Heart right ventricle (tissue), 16 donors: Measurements from ENCODE around the gene PNPLA2. TPM values are rescaled to one million over a fixed set of nuclear protein-coding genes. Genes with fewer than 3 reads are reported as not detected.

ENCODE experiments used
- ATAC-seq, 8 donors: fragments of 200-7000 bp; cut with Tn5 transposase; one replicate each; pipeline ENCODE4 v1.9.1; 2020; ENCODE audit warnings: mild to moderate bottlenecking in 8 of 8, moderate library complexity in 8 of 8, moderate number of reproducible peaks in 1 of 8
- DNase-seq, 2 donors: peaks; one replicate each; pipeline ENCODE4 v3.0.0-alpha.2; 2020
- H3K27ac ChIP-seq, 10 donors: fragments of 200-600 bp; sonication (generic) in 2 of 10; one replicate each; pipeline versions ENCODE4 v1.5.0 to v1.8.0; 2020 to 2022; ENCODE audit warnings: mild to moderate bottlenecking in 3 of 10
- H3K27me3 ChIP-seq, 7 donors: fragments of 200-600 bp; one replicate each; pipeline ENCODE4 v1.8.0; 2021 to 2022; ENCODE audit warnings: mild to moderate bottlenecking in 2 of 7
- H3K36me3 ChIP-seq, 9 donors: fragments of 200-600 bp; sonication (generic) in 1 of 9; one replicate each; pipeline versions ENCODE4 v1.5.0 to v1.8.0; 2020 to 2022; ENCODE audit warnings: mild to moderate bottlenecking in 2 of 9
- H3K4me1 ChIP-seq, 9 donors: fragments of 200-600 bp; sonication (generic) in 1 of 9; one replicate each; pipeline versions ENCODE4 v1.5.0 to v1.8.0; 2020 to 2022; ENCODE audit warnings: mild to moderate bottlenecking in 4 of 9
- H3K4me3 ChIP-seq, 10 donors: fragments of 200-600 bp; sonication (generic) in 2 of 10; one replicate each; pipeline versions ENCODE4 v1.5.0 to v1.8.0; 2020 to 2022; ENCODE audit warnings: mild to moderate bottlenecking in 7 of 10, moderate library complexity in 2 of 10
- H3K9me3 ChIP-seq, 11 donors: fragments of 200-600 bp in 10 of 11; sonication (generic) in 2 of 11; one replicate each; pipeline versions ENCODE4 v1.5.0 to v1.8.0; 2013 to 2022; ENCODE audit warnings: mild to moderate bottlenecking in 2 of 11, control low read depth in 1 of 11, moderate library complexity in 1 of 11
- CTCF ChIP-seq, 9 donors: fragments of 200-600 bp; sonication (generic) in 2 of 9; IDR thresholded peaks; one replicate each; pipeline versions ENCODE4 v1.5.0 to v1.8.0; 2021 to 2022; ENCODE audit warnings: antibody characterized with exemption in 9 of 9, mild to moderate bottlenecking in 5 of 9, moderate library complexity in 1 of 9
- WGBS, 2 donors: extraction: QIAGEN DNeasy Blood & Tissue Kit; methylation state at CpG; one replicate each; pipeline ENCODE4 v1.1.7; 2013; ENCODE audit warnings: inconsistent platforms in 1 of 2; 5-methylcytosine and 5-hydroxymethylcytosine counted together
- intact Hi-C, 10 donors: fragments of 100-400 bp; cut with DNase I; formaldehyde crosslinking; loops; one replicate each; pipeline versions ENCODE4 v1.11.1 to v1.14.2; 2022
- polyA plus RNA-seq, 2 donors: library from polyadenylated mRNA; stranded (reverse); fragments of 200-250 nt; gene quantifications; one replicate each; pipeline ENCODE4 v1.2.3, GENCODE V29; 2013
- total RNA-seq, 10 donors: library from RNA; stranded (reverse); fragmentation: NEBNext Ultra II Directional in 3 of 10; extraction: Animal tissue kit (Norgen Biotek cat#: 25700) in 3 of 10; gene quantifications; one replicate each; pipeline versions ENCODE4 v1.2.1 to v1.2.4, GENCODE V29; 2021 to 2023
- donor health status: Arrhythmogenic right ventricular cardiomyopathy.
- donor health status: ischemic (EF 13 %, LVEDD 7.1; RV severe dilation, severe dysfunction).
- donor health status: healthy with polysubstance abuse.
- donor health status: DM: no; HTN: yes; CAD: no.
- donor health status: DM: no; HTN: no; CAD: no.
- donor health status: ischemic (EF 25% LVEDD 6.9; RV normal size, moderate dysfunction).
- donor health status: ischemic (EF 25% LVEDD 5.7; RV mildly dilated, moderate dysfunction).
- donor health status: healthy.
- donor health status: DM: yes; HTN: yes; CAD: no.
- donor health status: Ischemic cardiomyopathy.
- donor health status: ischemic (EF 35%, LVEDD 5.7; RV mildly dilated, moderate dysfunction).
- donor health status: nonischemic (EF 11% LVEDD 7.7; RV severe dilation, severe dysfunction).
- donor health status: DM: yes; HTN: yes; CAD: no.
- donor health status: PGD.
- donor health status: ischemic (EF 29% LVEDD 5.4; RV normal size, mild dysfunction).
- donor health status: nonischemic (EF 23%, LVEDD 6.1; RV moderate dilation, normal function).

The PNPLA2 gene
- total and polyA plus RNA-seq, 12 donors: 114 to 359 (median 247) TPM

GRCh38 chr11:787084-787675, 31.5 kb upstream of the PNPLA2 start:
- no peak for DNase-seq
- no peak for ATAC-seq
- peaks cover 0 to 18% (median 9%) of the 10 kb centered on the region in 9 donors for H3K4me1 ChIP-seq
- H3K4me3 ChIP-seq: no peak overlapping the region
- intact Hi-C loops: no loop called here
- peaks cover 0 to 12% (median 0%) of the 10 kb centered on the region in 9 donors for H3K36me3 ChIP-seq
- no peak overlapping the region for H3K27ac ChIP-seq
- 90 to 92% methylated on average over 24 of the region's 24 CpGs for WGBS, 2 donors
- no peak for TF ChIP-seq CTCF (IDR thresholded peaks at IDR 0.05)
- H3K9me3 ChIP-seq: no peaks in the 10 kb centered on the region
- peaks cover 0 to 31% (median 25%) of the 10 kb centered on the region in 7 donors for H3K27me3 ChIP-seq

- Histone ChIP-seq H3K36me3 (peaks cover 0 to 16% (median 0%) of the 10 kb centered on the region in 9 donors), H3K27ac (no peak overlapping the region), H3K9me3 (no peaks in the 10 kb centered on the region), H3K4me3 (no peak overlapping the region), H3K27me3 (peaks cover 0 to 31% (median 25%) of the 10 kb centered on the region in 7 donors), H3K4me1 (peaks cover 0 to 14% (median 9%) of the 10 kb centered on the region in 9 donors)
- WGBS, 2 donors: 71 to 81% methylated on average over 28 of the region's 28 CpGs
- no peak for DNase-seq
- intact Hi-C loops: no loop called here
- no peak for TF ChIP-seq CTCF (IDR thresholded peaks at IDR 0.05)
- no peak for ATAC-seq
Measured at GRCh38 chr11:788009-788640, 30.6 kb upstream of the PNPLA2 start.

GRCh38 chr11:788953-789940, 29.5 kb upstream of the PNPLA2 start:
- Histone ChIP-seq H3K4me3 (peak overlapping the region in 3 of 10 donors; percentile 3 to 26 (median 5)), H3K9me3 (no peaks in the 10 kb centered on the region), H3K36me3 (peaks cover 0 to 24% (median 0%) of the 10 kb centered on the region in 9 donors), H3K4me1 (peaks cover 0 to 5% (median 0%) of the 10 kb centered on the region in 9 donors), H3K27me3 (peaks cover 0 to 31% (median 25%) of the 10 kb centered on the region in 7 donors), H3K27ac (no peak overlapping the region)
- no peak for TF ChIP-seq CTCF (IDR thresholded peaks at IDR 0.05)
- ATAC-seq: no peak
- no peak for DNase-seq
- WGBS, 2 donors: 37 to 40% methylated on average over 27 to 31 of the region's 31 CpGs
- intact Hi-C loops: no loop called here

- ATAC-seq (peak in 3 of 8 donors; percentile 7 to 21 (median 13)), DNase-seq (no peak)
- Histone ChIP-seq H3K4me1 (peaks cover 0 to 10% (median under 1%) of the 10 kb centered on the region in 9 donors), H3K27ac (no peak within 1 kb of the TSS), H3K9me3 (no peaks in the 10 kb centered on the region), H3K27me3 (peaks cover 0 to 31% (median 25%) of the 10 kb centered on the region in 7 donors), H3K36me3 (peaks cover 0 to 24% (median 0%) of the 10 kb centered on the region in 9 donors), H3K4me3 (peak within 1 kb of the TSS in 3 of 10 donors; percentile 3 to 26 (median 5))
- no peak for TF ChIP-seq CTCF (IDR thresholded peaks at IDR 0.05)
- WGBS, 2 donors: 3 to 4% methylated on average over 33 to 44 of the region's 44 CpGs
- intact Hi-C loops: no loop called here
Measured at GRCh38 chr11:789943-790342, 28.8 kb upstream of the PNPLA2 start, which contains the start of gene CEND1. TSS of gene CEND1 (minus strand) at chr11:790090. CDS start at chr11:788576, 1,514 bp downstream.
